Lower leg skin (tissue), 4 donors: ENCODE results near the gene IL1RAPL1. TPM values are rescaled to one million over a fixed set of nuclear protein-coding genes. Genes with fewer than 3 reads are reported as not detected.
"Not testable (repeated sequence)": the region's sequence is repeated elsewhere in the genome, so short reads cannot be mapped to it uniquely, and the experiment has no call there.

ENCODE experiments used
- DNase-seq, 2 donors: peaks; one replicate each; pipeline ENCODE4 v3.0.0-alpha.2; 2019; ENCODE audit warnings: low spot score in 2 of 2
- H3K4me3 ChIP-seq: fragments of 200-600 bp; sonication (generic); 2 replicates; pipeline ENCODE4 v1.5.1; 2017; ENCODE audit warnings: mild to moderate bottlenecking, low read depth; ENCODE audit not compliant: poor library complexity, severe bottlenecking
- POLR2A ChIP-seq, 2 donors: fragments of 450-650 bp; IDR thresholded peaks; one replicate each; pipeline ENCODE4 v1.6.1; 2016 to 2017; ENCODE audit warnings: antibody characterized with exemption in 2 of 2, mild to moderate bottlenecking in 1 of 2, moderate library complexity in 1 of 2
- WGBS, 2 donors: methylation state at CpG; one replicate each; pipeline ENCODE4 v1.1.5; 2018; 5-methylcytosine and 5-hydroxymethylcytosine counted together
- intact Hi-C: fragments of 100-400 bp; cut with DNase I; formaldehyde crosslinking; loops from one replicate; pipeline ENCODE4 v1.15.0; 2023; ENCODE audit warnings: low total_unique reads
- total RNA-seq, 4 donors: library from RNA; depleted of rRNA; stranded (reverse); fragments of >200 nt; gene quantifications; one replicate each; pipeline ENCODE4 v1.1.0, GENCODE V29; 2016
- TF ChIP-seq, protein P1 (sequence below), 3 donors: fragments of 450-650 bp; IDR thresholded peaks; one replicate each; pipeline ENCODE4 v1.5.1; 2016; ENCODE audit warnings: antibody characterized with exemption in 3 of 3, mild to moderate bottlenecking in 3 of 3, moderate library complexity in 2 of 3

IL1RAPL1 gene
- total RNA-seq, 4 donors from 2014 or later, result 0.07 to 1.8 (median 0.10) TPM; not detected in 1

GRCh38 chrX:29113221-29113620 is 526.0 kb downstream of the IL1RAPL1 start:
- no peak for DNase-seq
- intact Hi-C loops, result no loop called here
- 84 to 100% methylated on average over 1 of the region's 1 CpG for WGBS, 2 donors
- H3K4me3 ChIP-seq, result no peak overlapping the region
- TF ChIP-seq POLR2A (IDR thresholded peaks at IDR 0.05), result no peak
- TF ChIP-seq, protein P1, sequence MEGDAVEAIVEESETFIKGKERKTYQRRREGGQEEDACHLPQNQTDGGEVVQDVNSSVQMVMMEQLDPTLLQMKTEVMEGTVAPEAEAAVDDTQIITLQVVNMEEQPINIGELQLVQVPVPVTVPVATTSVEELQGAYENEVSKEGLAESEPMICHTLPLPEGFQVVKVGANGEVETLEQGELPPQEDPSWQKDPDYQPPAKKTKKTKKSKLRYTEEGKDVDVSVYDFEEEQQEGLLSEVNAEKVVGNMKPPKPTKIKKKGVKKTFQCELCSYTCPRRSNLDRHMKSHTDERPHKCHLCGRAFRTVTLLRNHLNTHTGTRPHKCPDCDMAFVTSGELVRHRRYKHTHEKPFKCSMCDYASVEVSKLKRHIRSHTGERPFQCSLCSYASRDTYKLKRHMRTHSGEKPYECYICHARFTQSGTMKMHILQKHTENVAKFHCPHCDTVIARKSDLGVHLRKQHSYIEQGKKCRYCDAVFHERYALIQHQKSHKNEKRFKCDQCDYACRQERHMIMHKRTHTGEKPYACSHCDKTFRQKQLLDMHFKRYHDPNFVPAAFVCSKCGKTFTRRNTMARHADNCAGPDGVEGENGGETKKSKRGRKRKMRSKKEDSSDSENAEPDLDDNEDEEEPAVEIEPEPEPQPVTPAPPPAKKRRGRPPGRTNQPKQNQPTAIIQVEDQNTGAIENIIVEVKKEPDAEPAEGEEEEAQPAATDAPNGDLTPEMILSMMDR (IDR thresholded peaks at IDR 0.05), result no peak

GRCh38 chrX:29122817-29123216 is 535.6 kb downstream of the IL1RAPL1 start:
- intact Hi-C loops, H3K4me3 ChIP-seq, DNase-seq: not testable (repeated sequence)
- WGBS, 2 donors, result 55 to 58% methylated on average over 2 of the region's 2 CpGs

DNA sequence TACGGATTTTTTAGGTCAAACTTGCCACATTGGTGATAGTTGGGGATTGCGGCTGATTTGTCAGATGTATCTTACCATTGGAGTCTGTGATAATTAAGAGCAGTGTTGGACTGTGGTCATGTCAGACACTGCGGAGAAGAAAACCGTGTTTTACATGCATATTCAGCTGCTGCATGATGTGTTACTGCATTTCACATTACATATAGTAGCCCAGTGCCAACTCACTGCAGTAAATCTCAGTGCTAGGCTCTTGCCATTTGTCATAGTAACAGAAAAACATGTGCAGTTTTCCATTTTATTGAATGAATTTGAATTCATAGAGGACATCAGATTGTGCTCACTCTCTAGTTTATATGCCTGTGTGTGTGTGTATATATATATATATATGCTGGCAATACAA is 543.7 kb downstream of the IL1RAPL1 start:
- no peak overlapping the region for H3K4me3 ChIP-seq
- intact Hi-C loops, result no loop called here
- WGBS, 2 donors, result 59 to 94% methylated on average over 4 of the region's 4 CpGs
- no peak for TF ChIP-seq POLR2A (IDR thresholded peaks at IDR 0.05)
- TF ChIP-seq, protein P1 (IDR thresholded peaks at IDR 0.05), result no peak
- DNase-seq, result no peak

GRCh38 chrX:29136904-29137303 is 549.7 kb downstream of the IL1RAPL1 start:
- DNase-seq, result no peak
- WGBS, 2 donors, result 57 to 65% methylated on average over 2 of the region's 2 CpGs
- TF ChIP-seq POLR2A (IDR thresholded peaks at IDR 0.05), result no peak
- TF ChIP-seq, protein P1 (IDR thresholded peaks at IDR 0.05), result no peak
- intact Hi-C loops, result no loop called here
- H3K4me3 ChIP-seq, result no peak overlapping the region

DNA sequence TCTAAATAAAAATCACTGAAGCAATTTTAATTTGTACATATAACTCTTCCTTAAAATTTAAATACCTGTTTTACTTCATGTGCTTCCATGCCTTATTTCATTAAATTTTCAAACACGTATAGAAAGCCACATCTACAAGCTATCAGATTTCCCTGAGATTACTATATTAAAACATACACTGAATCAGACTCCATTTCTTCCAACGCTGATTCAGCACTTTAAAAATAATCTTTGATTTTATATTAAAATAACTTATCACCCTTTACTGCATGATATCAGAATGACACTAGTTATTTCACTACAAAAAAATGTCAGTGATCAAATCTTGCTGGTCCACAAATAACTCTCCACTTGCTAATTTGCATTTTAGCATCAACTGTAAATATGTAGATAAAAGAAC is 550.8 kb downstream of the IL1RAPL1 start:
- H3K4me3 ChIP-seq, result no peak overlapping the region
- DNase-seq, result no peak
- no peak for TF ChIP-seq POLR2A (IDR thresholded peaks at IDR 0.05)
- TF ChIP-seq, protein P1 (IDR thresholded peaks at IDR 0.05), result no peak
- intact Hi-C loops, result no loop called here
- 74 to 81% methylated on average over 2 of the region's 2 CpGs for WGBS, 2 donors

- H3K4me3 ChIP-seq, result no peak overlapping the region
- intact Hi-C loops, result no loop called here
- DNase-seq, result no peak
- TF ChIP-seq POLR2A (IDR thresholded peaks at IDR 0.05), result no peak
- TF ChIP-seq, protein P1 (IDR thresholded peaks at IDR 0.05), result no peak
- 82 to 86% methylated on average over 5 of the region's 5 CpGs for WGBS, 2 donors
These were observed 556.1 kb downstream of the IL1RAPL1 start for GRCh38 chrX:29143356-29143755.
